ENCODE measurements around the gene CRABP2.

Gene CRABP2

GRCh38 chr1:156705321-156705917 is at the start of gene CRABP2:
CRABP2 (minus strand) TSS chr1:156705583; CDS start chr1:156705446, 137 bp downstream.
- TF ChIP-seq ZFX (IDR thresholded peaks at IDR 0.05) = no peak
- TF ChIP-seq CTCF (conservative IDR thresholded peaks at IDR 0.05) = no peak
- no peak within 1 kb of the TSS for H3K27ac ChIP-seq

GRCh38 chr1:156754219-156754618 is 48.8 kb upstream of the CRABP2 start:
- no peak overlapping the region for H3K27ac ChIP-seq
- TF ChIP-seq CTCF (conservative IDR thresholded peaks at IDR 0.05) (no peak), ZFX (IDR thresholded peaks at IDR 0.05) (no peak)

GRCh38 chr1:156752843-156753482 is 47.6 kb upstream of the CRABP2 start:
- TF ChIP-seq ZFX (IDR thresholded peaks at IDR 0.05) (no peak), CTCF (conservative IDR thresholded peaks at IDR 0.05) (no peak)
- H3K27ac ChIP-seq = no peak overlapping the region

- peak overlapping the region; percentile 100 for H3K27ac ChIP-seq
- TF ChIP-seq CTCF (conservative IDR thresholded peaks at IDR 0.05) = no peak
- no peak for TF ChIP-seq ZFX (IDR thresholded peaks at IDR 0.05)
Observed at GRCh38 chr1:156751757-156752481, 46.5 kb upstream of the CRABP2 start.

- TF ChIP-seq CTCF (conservative IDR thresholded peaks at IDR 0.05) = no peak
- peak; percentile 76 for TF ChIP-seq ZFX (IDR thresholded peaks at IDR 0.05)
- H3K27ac ChIP-seq = peak within 1 kb of the TSS; percentile 100
Observed at GRCh38 chr1:156751451-156751756, 46.0 kb upstream of the CRABP2 start, which contains the start of gene HDGF. HDGF (minus strand) TSS chr1:156751675; CDS start chr1:156751429, 246 bp downstream.

- peak overlapping the region; percentile 100 for H3K27ac ChIP-seq
Observed at GRCh38 chr1:156750711-156751450, 45.5 kb upstream of the CRABP2 start.

More at GRCh38 chr1:156750711-156751450, 45.5 kb upstream of the CRABP2 start:
- TF ChIP-seq CTCF (conservative IDR thresholded peaks at IDR 0.05) = no peak
- TF ChIP-seq ZFX (IDR thresholded peaks at IDR 0.05) = no peak
